H1 (cell line): ENCODE results near the gene GRID2. TPM values are rescaled to one million over a fixed set of nuclear protein-coding genes. Genes with fewer than 3 reads are reported as not detected.

Experiments
- CTCF ChIA-PET: fragments of 300-600 bp; sonication (Branson Sonifier 250); formaldehyde crosslinking; loops from one replicate; lab custom pipeline; 2021; ENCODE audit not compliant: partially characterized antibody; lab: Charles Lee
- POLR2A ChIA-PET: fragments of 300-600 bp; sonication (Branson Sonifier 250); formaldehyde crosslinking; loops from one replicate; lab custom pipeline; 2021; ENCODE audit warnings: inconsistent platforms; ENCODE audit not compliant: partially characterized antibody; lab: Charles Lee
- DNase-seq, 2 experiments: peaks; one replicate each; pipeline versions ENCODE4 v3.0.0 to v3.0.0-alpha.2; 2010 to 2022; ENCODE audit warnings: low spot score in 2 of 2, low read depth in 1 of 2, mixed read lengths in 1 of 2
- FAIRE-seq: peaks from 2 replicates; lab custom pipeline; 2011; peaks lifted over from hg19 to GRCh38; lab: Jason Lieb, UNC
- H2AFZ ChIP-seq: 2 replicates; pipeline ENCODE4 v1.8.1; 2012; ENCODE audit warnings: low read length, inconsistent platforms
- H2AK5ac ChIP-seq: 2 replicates; pipeline ENCODE4 v1.6.1; 2013; ENCODE audit warnings: low read depth, low read length
- H2BK120ac ChIP-seq: replicated peaks from 2 replicates; pipeline ENCODE3; 2013; ENCODE audit warnings: low read depth, low read length, inconsistent platforms
- H2BK12ac ChIP-seq: 2 replicates; pipeline ENCODE4 v1.6.1; 2013; ENCODE audit warnings: low read depth, low read length
- H2BK15ac ChIP-seq: 2 replicates; pipeline ENCODE4 v1.6.1; 2013; ENCODE audit warnings: low read length
- H2BK20ac ChIP-seq: 2 replicates; pipeline ENCODE4 v1.6.1; 2013; ENCODE audit warnings: low read length
- H2BK5ac ChIP-seq: 2 replicates; pipeline ENCODE4 v1.6.1; 2013; ENCODE audit warnings: low read depth, low read length
- H3K14ac ChIP-seq: 2 replicates; pipeline ENCODE4 v1.6.1; 2013; ENCODE audit warnings: inconsistent platforms; ENCODE audit not compliant: insufficient read length
- H3K18ac ChIP-seq: 2 replicates; pipeline ENCODE4 v1.6.1; 2013; ENCODE audit warnings: low read length; ENCODE audit errors: extremely low read depth
- H3K23ac ChIP-seq: 2 replicates; pipeline ENCODE4 v1.6.1; 2013; ENCODE audit warnings: inconsistent platforms; ENCODE audit not compliant: insufficient read length
- H3K23me2 ChIP-seq: 2 replicates; pipeline ENCODE4 v1.6.1; 2013; ENCODE audit warnings: low read depth, low read length
- H3K27ac ChIP-seq: 2 replicates; pipeline ENCODE4 v1.6.1; 2011; ENCODE audit warnings: low read depth, low read length, inconsistent platforms
- H3K27me3 ChIP-seq, 4 experiments: replicated peaks in 1 of 4; 1 replicate in 1 of 4; 2 replicates in 3 of 4; pipeline versions ENCODE4 v1.6.1 to v1.8.1; 2011 to 2013; ENCODE audit warnings: low read length in 3 of 4, mild to moderate bottlenecking in 3 of 4, inconsistent platforms in 2 of 4, mixed read lengths in 2 of 4, moderate library complexity in 1 of 4; ENCODE audit not compliant: control insufficient read depth in 3 of 4, insufficient read depth in 3 of 4; ENCODE audit errors: extremely low read depth in 1 of 4
- H3K36me3 ChIP-seq, 4 experiments: 2 replicates each; pipeline versions ENCODE4 v1.6.1 to v1.8.1; 2011 to 2013; ENCODE audit warnings: mild to moderate bottlenecking in 4 of 4, low read length in 3 of 4, moderate library complexity in 2 of 4, control low read depth in 1 of 4, inconsistent platforms in 1 of 4; ENCODE audit not compliant: insufficient read depth in 4 of 4, control insufficient read depth in 2 of 4
- H3K4ac ChIP-seq: replicated peaks from 2 replicates; pipeline ENCODE3; 2013; ENCODE audit warnings: low read length, low read depth, mixed read lengths, inconsistent platforms; ENCODE audit not compliant: insufficient read length
- H3K4me1 ChIP-seq, 4 experiments: replicated peaks in 1 of 4; 1 replicate in 1 of 4; 2 replicates in 3 of 4; pipeline versions ENCODE4 v1.6.1 to v1.8.1; 2011 to 2013; ENCODE audit warnings: low read length in 3 of 4, inconsistent platforms in 2 of 4, mixed read lengths in 1 of 4; ENCODE audit not compliant: insufficient read depth in 4 of 4, control insufficient read depth in 3 of 4
- H3K4me2 ChIP-seq, 2 experiments: 2 replicates each; pipeline versions ENCODE4 v1.6.1 to v1.8.1; 2011 to 2013; ENCODE audit warnings: low read depth in 2 of 2, low read length in 2 of 2, control low read depth in 1 of 2, inconsistent platforms in 1 of 2, mild to moderate bottlenecking in 1 of 2; ENCODE audit not compliant: insufficient read depth in 1 of 2
- H3K4me3 ChIP-seq, 4 experiments: fragments of 200-600, 300-600 bp in 1 of 4; sonication (generic), shearing (Covaris generic), sonication (Bioruptor Twin) in 1 of 4; 2 replicates each; pipeline versions ENCODE4 v1.5.1 to v1.8.1; 2011 to 2016; ENCODE audit warnings: low read length in 4 of 4, low read depth in 3 of 4, control low read depth in 2 of 4, inconsistent platforms in 2 of 4, mild to moderate bottlenecking in 2 of 4, mixed read lengths in 1 of 4, moderate library complexity in 1 of 4; ENCODE audit not compliant: insufficient read depth in 2 of 4; ENCODE audit errors: extremely low read depth in 1 of 4
- H3K56ac ChIP-seq: replicated peaks from 2 replicates; pipeline ENCODE3; 2013; ENCODE audit warnings: low read depth, mild to moderate bottlenecking, mixed read lengths, low read length, inconsistent platforms; ENCODE audit not compliant: insufficient read length
- H3K79me1 ChIP-seq: 2 replicates; pipeline ENCODE4 v1.6.1; 2013; ENCODE audit warnings: low read depth, low read length, control low read depth
- H3K79me2 ChIP-seq, 2 experiments: 2 replicates each; pipeline versions ENCODE4 v1.6.1 to v1.8.1; 2012 to 2013; ENCODE audit warnings: low read length in 2 of 2, mild to moderate bottlenecking in 2 of 2, inconsistent platforms in 1 of 2; ENCODE audit not compliant: insufficient read depth in 2 of 2, control insufficient read depth in 1 of 2
- H3K9ac ChIP-seq, 4 experiments: replicated peaks in 1 of 4; 1 replicate in 1 of 4; 2 replicates in 3 of 4; pipeline versions ENCODE4 v1.6.1 to v1.8.1; 2011 to 2013; ENCODE audit warnings: low read depth in 3 of 4, low read length in 3 of 4, control low read depth in 2 of 4, mild to moderate bottlenecking in 2 of 4, moderate library complexity in 2 of 4, inconsistent platforms in 1 of 4; ENCODE audit errors: extremely low read depth in 1 of 4
- H3K9me3 ChIP-seq, 2 experiments: 2 replicates each; pipeline versions ENCODE4 v1.6.1 to v1.8.1; 2012 to 2013; ENCODE audit warnings: mild to moderate bottlenecking in 2 of 2, moderate library complexity in 2 of 2, control low read depth in 1 of 2, inconsistent platforms in 1 of 2, low read depth in 1 of 2, low read length in 1 of 2, mixed read lengths in 1 of 2; ENCODE audit not compliant: insufficient read depth in 2 of 2
- H4K20me1 ChIP-seq, 2 experiments: replicated peaks in 1 of 2; 2 replicates each; pipeline versions ENCODE3 to v1.8.1; 2011 to 2013; ENCODE audit warnings: inconsistent platforms in 2 of 2, low read length in 2 of 2, mild to moderate bottlenecking in 1 of 2; ENCODE audit not compliant: insufficient read depth in 2 of 2, control insufficient read depth in 1 of 2
- H4K5ac ChIP-seq: 2 replicates; pipeline ENCODE4 v1.6.1; 2013; ENCODE audit warnings: low read length, low read depth, mixed read lengths, inconsistent platforms; ENCODE audit not compliant: insufficient read length
- H4K8ac ChIP-seq: 2 replicates; pipeline ENCODE4 v1.8.0; 2013; ENCODE audit warnings: mild to moderate bottlenecking, moderate library complexity, low read length, inconsistent platforms; ENCODE audit not compliant: insufficient read depth; ENCODE audit errors: extremely low read depth
- H4K91ac ChIP-seq: replicated peaks from 2 replicates; pipeline ENCODE3; 2013; ENCODE audit warnings: low read length, mixed read lengths, inconsistent platforms; ENCODE audit not compliant: insufficient read length
- ASH2L ChIP-seq: fragments of 200-600, 300-600 bp; sonication (generic); IDR thresholded peaks from one replicate; pipeline ENCODE4 v1.7.1; 2017; ENCODE audit warnings: low read length
- CTBP2 ChIP-seq: IDR thresholded peaks from 2 replicates; pipeline ENCODE4 v1.7.0; 2011; ENCODE audit warnings: borderline replicate concordance, mild to moderate bottlenecking, moderate library complexity, mixed read lengths, low read length; ENCODE audit not compliant: insufficient read depth, insufficient read length
- FOSL1 ChIP-seq: IDR thresholded peaks from 2 replicates; pipeline ENCODE4 v1.6.1; 2011; ENCODE audit warnings: mild to moderate bottlenecking, low read depth, low read length, moderate library complexity; ENCODE audit not compliant: insufficient read depth
- MAFK ChIP-seq: IDR thresholded peaks from 2 replicates; pipeline ENCODE4 v1.6.1; 2012; ENCODE audit warnings: low read depth, mild to moderate bottlenecking, improper control_type of control experiment, low read length
- SRF ChIP-seq: IDR thresholded peaks from 2 replicates; pipeline ENCODE4 v1.6.1; 2011; ENCODE audit warnings: mild to moderate bottlenecking, low read depth, low read length, moderate library complexity
- WGBS, 2 experiments: shearing (Covaris generic) in 1 of 2; methylation state at CpG; one replicate each; pipeline versions ENCODE4 v1.1.6 to v1.1.7; 2013 to 2015; ENCODE audit warnings: low lambda C conversion rate in 2 of 2, mixed read lengths in 2 of 2, inconsistent platforms in 1 of 2, low coverage in 1 of 2, missing lambda C conversion rate in 1 of 2; ENCODE audit not compliant: insufficient replicate concordance in 2 of 2, insufficient coverage in 1 of 2, insufficient read length in 1 of 2; ENCODE audit errors: extremely low coverage in 1 of 2, missing lambda C conversion rate in 1 of 2; 5-methylcytosine and 5-hydroxymethylcytosine counted together
- polyA plus RNA-seq, 7 experiments: library from polyadenylated mRNA; depleted of rRNA in 3 of 7; stranded (reverse) in 5 of 7; unstranded in 2 of 7; fragments of >200 nt in 5 of 7; fragments of 200-250 nt in 2 of 7; gene quantifications; 1 replicate in 5 of 7; 2 replicates in 1 of 7; 4 replicates in 1 of 7; pipeline versions ENCODE4 v1.2.1 to v1.2.3, GENCODE V29; 2011 to 2013; ENCODE audit warnings: missing spikeins in 2 of 7, mixed read lengths in 2 of 7
- total RNA-seq: library from RNA; stranded (reverse); fragmentation: NEBNext Ultra II Directional; extraction: Animal tissue kit (Norgen Biotek cat#: 25700); gene quantifications from 2 replicates; pipeline ENCODE4 v1.2.1, GENCODE V29; 2021
- TF ChIP-seq, protein P1 (sequence below): IDR thresholded peaks from 2 replicates; pipeline ENCODE4 v1.6.1; 2012; ENCODE audit warnings: low read length, inconsistent platforms

GRID2 gene
- total and polyA plus RNA-seq, 2 of the 8 experiments (the other 6 are each of a cell fraction or from before 2014, with no cell fraction given): 31.1 to 81.9 TPM

GRCh38 chr4:93414041-93414550 lies 1110.3 kb downstream of the GRID2 start:
- no peak overlapping the region for H3K18ac ChIP-seq
- no peak overlapping the region for H2AFZ ChIP-seq
- POLR2A ChIA-PET: no interaction called here
- no peaks in the 10 kb centered on the region for H3K23me2 ChIP-seq
- no peak overlapping the region for H4K91ac ChIP-seq
- no peaks in the 10 kb centered on the region for H3K36me3 ChIP-seq
- H2BK5ac ChIP-seq: no peak overlapping the region
- no peak overlapping the region for H3K4ac ChIP-seq
- H3K79me2 ChIP-seq: no peaks in the 10 kb centered on the region
- H3K9ac ChIP-seq: no peak overlapping the region
- WGBS, 2 experiments: 93% methylated on average over 1 of the region's 1 CpG; no CpG with 5 or more reads in 1 of the 2 experiments
- DNase-seq (no peak), FAIRE-seq (no peak)
- H3K56ac ChIP-seq: no peak overlapping the region
- H3K4me1 ChIP-seq: peaks cover 0 to 4% (median 2%) of the 10 kb centered on the region in 4 experiments; a peak in 4 of 7 replicates
- no peak overlapping the region for H3K4me2 ChIP-seq
- no peak overlapping the region for H3K23ac ChIP-seq
- H2BK20ac ChIP-seq: no peak overlapping the region
- CTCF ChIA-PET: interaction anchor here (0.8 to 1.1 kb wide), 2 partner anchors 10 to 17 kb away, joined by 3 read pairs; no protein-coding TSS in a partner anchor
- H3K27me3 ChIP-seq: no peaks in the 10 kb centered on the region; a peak in 1 of 7 replicates
- peaks cover 0 to 1% of the 10 kb centered on the region in 2 experiments for H4K20me1 ChIP-seq
- no peak for TF ChIP-seq CTBP2
- TF ChIP-seq FOSL1: no peak
- no peak for TF ChIP-seq MAFK
- no peak for TF ChIP-seq ASH2L
- TF ChIP-seq, protein P1, sequence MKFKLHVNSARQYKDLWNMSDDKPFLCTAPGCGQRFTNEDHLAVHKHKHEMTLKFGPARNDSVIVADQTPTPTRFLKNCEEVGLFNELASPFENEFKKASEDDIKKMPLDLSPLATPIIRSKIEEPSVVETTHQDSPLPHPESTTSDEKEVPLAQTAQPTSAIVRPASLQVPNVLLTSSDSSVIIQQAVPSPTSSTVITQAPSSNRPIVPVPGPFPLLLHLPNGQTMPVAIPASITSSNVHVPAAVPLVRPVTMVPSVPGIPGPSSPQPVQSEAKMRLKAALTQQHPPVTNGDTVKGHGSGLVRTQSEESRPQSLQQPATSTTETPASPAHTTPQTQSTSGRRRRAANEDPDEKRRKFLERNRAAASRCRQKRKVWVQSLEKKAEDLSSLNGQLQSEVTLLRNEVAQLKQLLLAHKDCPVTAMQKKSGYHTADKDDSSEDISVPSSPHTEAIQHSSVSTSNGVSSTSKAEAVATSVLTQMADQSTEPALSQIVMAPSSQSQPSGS: no peak
- TF ChIP-seq SRF: no peak
- H3K4me3 ChIP-seq: no peak overlapping the region
- H2BK120ac ChIP-seq: no peak overlapping the region
- H3K14ac ChIP-seq: no peak overlapping the region
- H2BK15ac ChIP-seq: no peak overlapping the region
- H2AK5ac ChIP-seq: no peak overlapping the region
- H4K5ac ChIP-seq: no peak overlapping the region
- no peak overlapping the region for H2BK12ac ChIP-seq
- H3K79me1 ChIP-seq: no peaks in the 10 kb centered on the region
- H4K8ac ChIP-seq: no peak overlapping the region
- H3K9me3 ChIP-seq: no peaks in the 10 kb centered on the region
- H3K27ac ChIP-seq: no peak overlapping the region
